Mesendoderm (in vitro differentiated cells): ENCODE data around the gene SIAH2.

Experiments used
- DNase-seq: peaks from one replicate; pipeline ENCODE4 v3.0.0; 2013
- H2AK5ac ChIP-seq: 2 replicates; pipeline ENCODE4 v1.6.1; 2013; ENCODE audit warnings: low read length, inconsistent platforms
- H2BK120ac ChIP-seq: 2 replicates; pipeline ENCODE4 v1.6.1; 2013; ENCODE audit warnings: low read depth, mild to moderate bottlenecking, low read length, moderate library complexity, mixed read lengths
- H2BK15ac ChIP-seq: replicated peaks from 2 replicates; pipeline ENCODE4 v1.6.1; 2013; ENCODE audit warnings: low read depth, mild to moderate bottlenecking, moderate library complexity
- H2BK5ac ChIP-seq: 2 replicates; pipeline ENCODE4 v1.6.1; 2013; ENCODE audit warnings: low read length, inconsistent platforms
- H3K18ac ChIP-seq: 2 replicates; pipeline ENCODE4 v1.6.1; 2013; ENCODE audit warnings: mild to moderate bottlenecking, low read length, mixed read lengths
- H3K23ac ChIP-seq: one replicate; pipeline ENCODE4 v1.6.1; 2013; ENCODE audit warnings: low read length
- H3K27ac ChIP-seq: 2 replicates; pipeline ENCODE4 v1.5.1; 2013; ENCODE audit warnings: low read depth, mild to moderate bottlenecking, inconsistent platforms, low read length, moderate library complexity
- H3K27me3 ChIP-seq: 2 replicates; pipeline ENCODE4 v1.6.1; 2013; ENCODE audit warnings: low read length, control low read depth, mild to moderate bottlenecking, inconsistent platforms; ENCODE audit not compliant: insufficient read depth, poor library complexity
- H3K36me3 ChIP-seq: 2 replicates; pipeline ENCODE4 v1.6.1; 2013; ENCODE audit warnings: low read length, inconsistent platforms; ENCODE audit not compliant: control insufficient read depth, insufficient read depth
- H3K4ac ChIP-seq: one replicate; pipeline ENCODE4 v1.6.1; 2013; ENCODE audit warnings: low read depth, mild to moderate bottlenecking, low read length, moderate library complexity
- H3K4me1 ChIP-seq: 2 replicates; pipeline ENCODE4 v1.6.1; 2013; ENCODE audit warnings: low read depth, low read length, inconsistent platforms; ENCODE audit not compliant: control insufficient read depth
- H3K4me2 ChIP-seq: 2 replicates; pipeline ENCODE4 v1.6.1; 2013; ENCODE audit warnings: low read length
- H3K4me3 ChIP-seq: 2 replicates; pipeline ENCODE4 v1.5.1; 2013; ENCODE audit warnings: mild to moderate bottlenecking, low read length
- H3K56ac ChIP-seq: one replicate; pipeline ENCODE4 v1.6.1; 2013; ENCODE audit warnings: low read length
- H3K79me1 ChIP-seq: 2 replicates; pipeline ENCODE4 v1.6.1; 2013; ENCODE audit warnings: low read length, inconsistent platforms
- H3K79me2 ChIP-seq: 2 replicates; pipeline ENCODE4 v1.6.1; 2013; ENCODE audit warnings: mild to moderate bottlenecking, low read length; ENCODE audit not compliant: control insufficient read depth, insufficient read depth
- H3K9ac ChIP-seq: 2 replicates; pipeline ENCODE4 v1.6.1; 2013; ENCODE audit warnings: low read length, inconsistent platforms
- H4K5ac ChIP-seq: one replicate; pipeline ENCODE4 v1.6.1; 2013; ENCODE audit warnings: low read length
- H4K8ac ChIP-seq: one replicate; pipeline ENCODE4 v1.6.1; 2013; ENCODE audit warnings: low read depth, mild to moderate bottlenecking, control low read depth, low read length, moderate library complexity
- WGBS: extraction: QIAGEN DNeasy Blood & Tissue Kit; methylation state at CpG from one replicate; pipeline ENCODE4 v1.1.7; 2013; ENCODE audit warnings: low lambda C conversion rate, missing lambda C conversion rate; ENCODE audit not compliant: insufficient coverage; ENCODE audit errors: extremely low coverage; 5-methylcytosine and 5-hydroxymethylcytosine counted together

Gene SIAH2

DNA sequence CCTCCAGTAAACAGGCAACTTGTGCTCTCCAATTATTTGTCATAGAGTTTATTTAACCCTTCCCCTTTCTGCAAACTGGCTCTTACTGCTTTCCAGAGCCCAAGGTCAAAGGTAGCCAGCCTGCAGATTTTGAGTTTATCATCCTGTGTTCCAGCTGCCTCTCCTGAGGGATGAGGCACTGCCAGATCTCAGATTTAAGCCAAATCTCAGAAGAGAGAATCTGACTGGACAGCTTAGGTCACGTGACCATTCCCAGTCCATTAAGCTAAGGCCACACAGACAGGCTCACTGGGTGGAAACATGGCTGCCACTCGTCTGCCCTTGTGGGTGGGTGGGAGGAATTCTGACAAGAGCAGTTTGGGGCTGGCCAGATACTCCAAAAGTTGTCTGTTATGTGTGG lies 8.6 kb upstream of the SIAH2 start:
- H3K18ac ChIP-seq = no peak overlapping the region
- H4K8ac ChIP-seq = no peak overlapping the region
- no peak overlapping the region for H2BK5ac ChIP-seq
- H3K79me2 ChIP-seq = no peaks in the 10 kb centered on the region
- no peaks in the 10 kb centered on the region for H3K27me3 ChIP-seq
- no peak overlapping the region for H3K56ac ChIP-seq
- WGBS = no CpG with 5 or more reads among the region's 2 CpGs
- no peak overlapping the region for H3K27ac ChIP-seq
- no peak overlapping the region for H2BK15ac ChIP-seq
- no peak overlapping the region for H3K23ac ChIP-seq
- H3K79me1 ChIP-seq = no peaks in the 10 kb centered on the region
- no peak overlapping the region for H3K4me3 ChIP-seq
- H3K4ac ChIP-seq = no peak overlapping the region
- no peak overlapping the region for H3K9ac ChIP-seq
- no peak overlapping the region for H2BK120ac ChIP-seq
- no peak for DNase-seq
- H3K4me1 ChIP-seq = no peaks in the 10 kb centered on the region
- no peak overlapping the region for H3K4me2 ChIP-seq
- H4K5ac ChIP-seq = no peak overlapping the region
- H2AK5ac ChIP-seq = no peak overlapping the region
- H3K36me3 ChIP-seq = no peaks in the 10 kb centered on the region

GRCh38 chr3:150770681-150771080 lies 7.7 kb upstream of the SIAH2 start:
- no peak overlapping the region for H3K4me3 ChIP-seq
- no peak overlapping the region for H3K4ac ChIP-seq
- no peaks in the 10 kb centered on the region for H3K27me3 ChIP-seq
- H3K27ac ChIP-seq = no peak overlapping the region
- no peak overlapping the region for H2AK5ac ChIP-seq
- no peak overlapping the region for H4K8ac ChIP-seq
- no peak overlapping the region for H4K5ac ChIP-seq
- no peak for DNase-seq
- no CpG with 5 or more reads among the region's 3 CpGs for WGBS
- H3K79me1 ChIP-seq = no peaks in the 10 kb centered on the region
- no peak overlapping the region for H3K9ac ChIP-seq
- H3K79me2 ChIP-seq = no peaks in the 10 kb centered on the region
- H2BK5ac ChIP-seq = no peak overlapping the region
- no peaks in the 10 kb centered on the region for H3K36me3 ChIP-seq
- no peak overlapping the region for H2BK15ac ChIP-seq
- no peak overlapping the region for H3K18ac ChIP-seq
- peak overlapping the region; percentile 34 for H3K56ac ChIP-seq
- no peak overlapping the region for H2BK120ac ChIP-seq
- peaks cover 8% of the 10 kb centered on the region for H3K4me1 ChIP-seq
- H3K4me2 ChIP-seq = no peak overlapping the region
- no peak overlapping the region for H3K23ac ChIP-seq

DNA sequence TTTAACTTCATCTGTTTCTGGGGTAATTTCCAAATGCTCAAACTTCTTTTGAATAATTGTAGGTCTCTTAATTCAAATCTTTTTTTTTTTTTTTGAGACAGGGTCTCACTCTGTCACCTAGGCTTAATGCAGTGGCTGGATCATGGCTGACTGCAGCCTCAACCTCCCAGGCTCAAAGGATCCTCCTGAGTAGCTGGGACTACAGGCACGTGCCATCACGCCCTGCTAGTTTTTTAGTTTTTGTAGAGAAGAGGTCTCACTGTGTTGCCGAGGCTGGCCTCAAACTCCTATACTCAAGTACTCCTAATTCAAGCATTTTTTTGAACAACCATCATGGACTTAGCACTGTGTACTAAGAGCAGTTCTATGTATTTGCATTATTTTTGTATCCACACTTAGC lies 3.8 kb upstream of the SIAH2 start:
- H3K79me2 ChIP-seq = no peaks in the 10 kb centered on the region
- H3K4ac ChIP-seq = no peak overlapping the region
- no peak overlapping the region for H3K4me3 ChIP-seq
- no peak overlapping the region for H2BK5ac ChIP-seq
- H3K4me2 ChIP-seq = no peak overlapping the region
- no peak overlapping the region for H4K8ac ChIP-seq
- no peaks in the 10 kb centered on the region for H3K27me3 ChIP-seq
- H3K9ac ChIP-seq = no peak overlapping the region
- no peaks in the 10 kb centered on the region for H3K36me3 ChIP-seq
- H3K4me1 ChIP-seq = peaks cover 10% of the 10 kb centered on the region
- no peak overlapping the region for H2BK15ac ChIP-seq
- H3K27ac ChIP-seq = no peak overlapping the region
- no peak overlapping the region for H2BK120ac ChIP-seq
- H2AK5ac ChIP-seq = no peak overlapping the region
- no peak overlapping the region for H4K5ac ChIP-seq
- no peak overlapping the region for H3K18ac ChIP-seq
- no peak for DNase-seq
- no CpG with 5 or more reads among the region's 3 CpGs for WGBS
- no peaks in the 10 kb centered on the region for H3K79me1 ChIP-seq
- no peak overlapping the region for H3K56ac ChIP-seq
- H3K23ac ChIP-seq = peak overlapping the region; percentile 11

GRCh38 chr3:150765949-150766720 lies 3.2 kb upstream of the SIAH2 start:
- Histone ChIP-seq H3K23ac (no peak overlapping the region), H3K4me3 (no peak overlapping the region), H3K4ac (no peak overlapping the region), H3K79me1 (no peaks in the 10 kb centered on the region), H2BK120ac (no peak overlapping the region), H3K79me2 (peaks cover under 1% of the 10 kb centered on the region), H3K18ac (no peak overlapping the region), H3K56ac (no peak overlapping the region), H3K27me3 (no peaks in the 10 kb centered on the region), H3K4me2 (no peak overlapping the region), H3K27ac (no peak overlapping the region), H3K4me1 (peaks cover 10% of the 10 kb centered on the region), H4K5ac (no peak overlapping the region), H4K8ac (no peak overlapping the region), H2AK5ac (no peak overlapping the region), H3K36me3 (no peaks in the 10 kb centered on the region), H3K9ac (no peak overlapping the region), H2BK15ac (no peak overlapping the region), H2BK5ac (no peak overlapping the region)
- WGBS = no CpG with 5 or more reads among the region's 8 CpGs
- peak; percentile 76 for DNase-seq

DNA sequence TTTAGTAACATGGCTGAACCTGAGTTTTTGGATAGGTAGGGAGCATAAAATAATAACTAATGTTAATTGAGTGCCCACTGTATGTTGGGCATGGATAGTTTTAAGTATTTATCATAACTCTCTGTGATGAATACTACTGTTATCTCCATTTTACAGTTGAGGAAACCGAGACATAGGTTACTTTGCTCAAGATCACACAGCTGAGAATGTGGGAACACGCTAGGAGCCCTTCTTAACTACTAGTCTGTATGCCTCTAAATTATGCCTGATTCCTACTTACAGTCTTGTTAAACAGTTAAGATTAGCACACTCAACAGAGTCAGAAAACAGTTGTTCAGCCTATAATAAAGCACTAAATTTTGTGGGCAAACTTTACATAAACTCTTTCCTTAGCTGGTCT lies 2.0 kb upstream of the SIAH2 start:
- Histone ChIP-seq H2BK15ac (no peak overlapping the region), H2BK120ac (no peak overlapping the region), H3K56ac (no peak overlapping the region), H2AK5ac (no peak overlapping the region), H3K36me3 (no peaks in the 10 kb centered on the region), H3K79me1 (peaks cover 2% of the 10 kb centered on the region), H3K4ac (no peak overlapping the region), H3K4me3 (no peak overlapping the region), H3K18ac (no peak overlapping the region), H3K9ac (no peak overlapping the region), H4K8ac (no peak overlapping the region), H3K23ac (no peak overlapping the region), H3K27me3 (no peaks in the 10 kb centered on the region), H3K79me2 (peaks cover 8% of the 10 kb centered on the region), H3K4me1 (peaks cover 10% of the 10 kb centered on the region), H2BK5ac (no peak overlapping the region), H3K4me2 (no peak overlapping the region), H4K5ac (no peak overlapping the region), H3K27ac (no peak overlapping the region)
- no peak for DNase-seq
- no CpG with 5 or more reads among the region's 2 CpGs for WGBS

DNA sequence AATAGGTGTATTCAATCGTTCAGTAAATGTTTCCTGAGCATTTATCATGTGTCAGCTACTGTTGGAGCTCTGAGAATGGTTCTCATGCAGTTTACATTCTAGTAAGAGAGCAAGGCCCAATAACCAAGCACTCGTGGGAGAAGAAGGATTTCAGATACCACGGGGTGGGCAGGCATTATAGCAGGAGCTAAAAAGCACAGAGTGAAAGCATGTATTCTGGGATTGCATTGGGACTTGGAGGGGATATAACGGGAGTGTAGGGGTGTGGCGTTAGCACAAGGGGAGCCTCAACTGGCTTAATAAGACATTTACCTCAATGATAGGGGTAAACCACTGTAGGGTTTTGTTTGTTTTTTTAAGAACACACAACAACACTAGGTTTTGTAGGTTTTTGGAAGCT lies 1.6 kb upstream of the SIAH2 start:
- Histone ChIP-seq H2BK120ac (no peak overlapping the region), H3K4me1 (peaks cover 10% of the 10 kb centered on the region), H3K4ac (no peak overlapping the region), H3K79me1 (peaks cover 2% of the 10 kb centered on the region), H3K27me3 (no peaks in the 10 kb centered on the region), H4K8ac (no peak overlapping the region), H3K79me2 (peaks cover 8% of the 10 kb centered on the region), H3K4me2 (no peak overlapping the region), H2BK5ac (no peak overlapping the region), H3K18ac (no peak overlapping the region), H3K56ac (peak overlapping the region; percentile 54), H3K23ac (no peak overlapping the region), H3K36me3 (no peaks in the 10 kb centered on the region), H2AK5ac (no peak overlapping the region), H3K27ac (no peak overlapping the region), H3K4me3 (no peak overlapping the region), H2BK15ac (no peak overlapping the region), H3K9ac (no peak overlapping the region), H4K5ac (no peak overlapping the region)
- no CpG with 5 or more reads among the region's 5 CpGs for WGBS
- no peak for DNase-seq
